ENCODE data around the gene UPB1. TPM values are rescaled to one million over a fixed set of nuclear protein-coding genes. Genes with fewer than 3 reads are reported as not detected.

UPB1 gene
- total and polyA plus RNA-seq, 4 donors, result 0.87 to 4.5 (median 3.0) TPM

- H3K27ac ChIP-seq (ENCODE audit: low read depth in 1 of 2, low read length in 1 of 2), result peak overlapping the region in 1 of 2 donors; percentile 82
- no peak overlapping the region for H3K4me3 ChIP-seq
- no peaks in the 10 kb centered on the region for H3K9me3 ChIP-seq (ENCODE audit: control insufficient read depth in 4 of 4, insufficient read depth in 3 of 4, low read length in 3 of 4)
- peaks cover 7 to 32% (median 16%) of the 10 kb centered on the region in 5 donors for H3K4me1 ChIP-seq (ENCODE audit: control insufficient read depth in 5 of 5, insufficient read depth in 5 of 5, low read length in 5 of 5)
- TF ChIP-seq CTCF (IDR thresholded peaks at IDR 0.05; ENCODE audit: control extremely low read depth, extremely low read depth), result no peak
- peak in 2 of 3 donors; percentile 57 to 68 for DNase-seq
- 15 to 29% methylated on average over 6 of the region's 6 CpGs for WGBS, 2 donors
- H3K9ac ChIP-seq (ENCODE audit: insufficient read depth in 1 of 2, low read length in 2 of 2), result no peak overlapping the region
- H3K36me3 ChIP-seq (ENCODE audit: control insufficient read depth in 4 of 4, insufficient read depth in 4 of 4, low read length in 4 of 4), result no peaks in the 10 kb centered on the region
- ATAC-seq (ENCODE audit: insufficient read depth, low FRiP score), result peak; percentile 59
- H3K27me3 ChIP-seq (ENCODE audit: control insufficient read depth in 3 of 3, insufficient read depth in 3 of 3, low read length in 2 of 3), result no peaks in the 10 kb centered on the region
These were observed 11.8 kb downstream of the UPB1 start for GRCh38 chr22:24506802-24507438.

GRCh38 chr22:24507716-24508115 lies 12.6 kb downstream of the UPB1 start:
- Histone ChIP-seq H3K4me3 (no peak overlapping the region), H3K27ac (ENCODE audit: low read depth in 1 of 2, low read length in 1 of 2) (peak overlapping the region in 1 of 2 donors; percentile 50), H3K9ac (ENCODE audit: insufficient read depth in 1 of 2, low read length in 2 of 2) (no peak overlapping the region), H3K36me3 (ENCODE audit: control insufficient read depth in 4 of 4, insufficient read depth in 4 of 4, low read length in 4 of 4) (no peaks in the 10 kb centered on the region), H3K27me3 (ENCODE audit: control insufficient read depth in 3 of 3, insufficient read depth in 3 of 3, low read length in 2 of 3) (no peaks in the 10 kb centered on the region), H3K9me3 (ENCODE audit: control insufficient read depth in 4 of 4, insufficient read depth in 3 of 4, low read length in 3 of 4) (no peaks in the 10 kb centered on the region), H3K4me1 (ENCODE audit: control insufficient read depth in 5 of 5, insufficient read depth in 5 of 5, low read length in 5 of 5) (peaks cover 7 to 32% (median 18%) of the 10 kb centered on the region in 5 donors)
- ATAC-seq (ENCODE audit: insufficient read depth, low FRiP score), result no peak
- 85 to 88% methylated on average over 7 of the region's 7 CpGs for WGBS, 2 donors
- TF ChIP-seq CTCF (IDR thresholded peaks at IDR 0.05; ENCODE audit: control extremely low read depth, extremely low read depth), result no peak
- DNase-seq, result no peak

- Histone ChIP-seq H3K27me3 (ENCODE audit: control insufficient read depth in 3 of 3, insufficient read depth in 3 of 3, low read length in 2 of 3) (no peaks in the 10 kb centered on the region), H3K27ac (ENCODE audit: low read depth in 1 of 2, low read length in 1 of 2) (peak overlapping the region in 1 of 2 donors; percentile 68), H3K36me3 (ENCODE audit: control insufficient read depth in 4 of 4, insufficient read depth in 4 of 4, low read length in 4 of 4) (no peaks in the 10 kb centered on the region), H3K4me1 (ENCODE audit: control insufficient read depth in 5 of 5, insufficient read depth in 5 of 5, low read length in 5 of 5) (peaks cover 7 to 35% (median 18%) of the 10 kb centered on the region in 5 donors), H3K9me3 (ENCODE audit: control insufficient read depth in 4 of 4, insufficient read depth in 3 of 4, low read length in 3 of 4) (no peaks in the 10 kb centered on the region), H3K4me3 (no peak overlapping the region), H3K9ac (ENCODE audit: insufficient read depth in 1 of 2, low read length in 2 of 2) (no peak overlapping the region)
- DNase-seq (peak in 2 of 3 donors; percentile 48 to 64), ATAC-seq (ENCODE audit: insufficient read depth, low FRiP score) (peak; percentile 9)
- WGBS, 2 donors, result 10 to 21% methylated on average over 10 of the region's 10 CpGs
- TF ChIP-seq CTCF (IDR thresholded peaks at IDR 0.05; ENCODE audit: control extremely low read depth, extremely low read depth), result no peak
These were observed 15.8 kb downstream of the UPB1 start for GRCh38 chr22:24510637-24511625.

Measured in lung (tissue), 12 donors.